ENCODE data around the gene EHMT2. TPM values are rescaled to one million over a fixed set of nuclear protein-coding genes. Genes with fewer than 3 reads are reported as not detected.
"Not testable (repeated sequence)": the region's sequence is repeated elsewhere in the genome, so short reads cannot be mapped to it uniquely, and the experiment has no call there.

EHMT2 gene
- total RNA-seq, 2 donors from 2014 or later, result 113 to 121 TPM

- Histone ChIP-seq H3K9ac (ENCODE audit: extremely low read depth, low read length, poor library complexity, severe bottlenecking) (no peak overlapping the region), H3K9me3 (ENCODE audit: control insufficient read depth, low read length) (no peaks in the 10 kb centered on the region), H3K27me3 (ENCODE audit: control insufficient read depth, insufficient read depth, low read length, poor library complexity, severe bottlenecking) (no peaks in the 10 kb centered on the region), H3K27ac (ENCODE audit: low read depth, low read length) (no peak overlapping the region), H3K36me3 (ENCODE audit: control insufficient read depth, insufficient read depth, low read length) (no peaks in the 10 kb centered on the region), H3K4me3 (ENCODE audit: low read length) (no peak overlapping the region), H3K4me1 (ENCODE audit: control insufficient read depth, insufficient read depth, low read length) (no peaks in the 10 kb centered on the region)
- H3K4me1 Mint-ChIP-seq, result no peaks in the 10 kb centered on the region
- no peak for DNase-seq
- WGBS, 2 experiments (ENCODE audit: insufficient coverage in 1 of 2, insufficient read length in 1 of 2), result 91 to 92% methylated on average over 11 to 19 of the region's 19 CpGs
- peaks cover 23% of the 10 kb centered on the region for H3K27me3 Mint-ChIP-seq (ENCODE audit: insufficient read depth)
- no peak overlapping the region for H3K4me3 Mint-ChIP-seq
- H3K9me3 Mint-ChIP-seq, result peaks cover 19% of the 10 kb centered on the region
- H3K36me3 Mint-ChIP-seq (ENCODE audit: low read depth), result no peaks in the 10 kb centered on the region
- no peak for TF ChIP-seq CTCF (conservative IDR thresholded peaks at IDR 0.05)
- H3K27ac Mint-ChIP-seq, result no peak overlapping the region
Observed at GRCh38 chr6:31933537-31933936, 36.0 kb upstream of the EHMT2 start.

GRCh38 chr6:31932137-31932536 lies 34.6 kb upstream of the EHMT2 start:
- H3K27ac Mint-ChIP-seq; H3K4me3 ChIP-seq (ENCODE audit: low read length); H3K9me3 ChIP-seq (ENCODE audit: control insufficient read depth, low read length); H3K9ac ChIP-seq (ENCODE audit: extremely low read depth, low read length, poor library complexity, severe bottlenecking); H3K27me3 ChIP-seq (ENCODE audit: control insufficient read depth, insufficient read depth, low read length, poor library complexity, severe bottlenecking); H3K36me3 ChIP-seq (ENCODE audit: control insufficient read depth, insufficient read depth, low read length); H3K27ac ChIP-seq (ENCODE audit: low read depth, low read length); H3K36me3 Mint-ChIP-seq (ENCODE audit: low read depth); H3K4me1 ChIP-seq (ENCODE audit: control insufficient read depth, insufficient read depth, low read length); DNase-seq; H3K4me1 Mint-ChIP-seq; H3K4me3 Mint-ChIP-seq: not testable (repeated sequence)
- H3K27me3 Mint-ChIP-seq (ENCODE audit: insufficient read depth), result peaks cover 29% of the 10 kb centered on the region
- 80 to 96% methylated on average over 1 to 22 of the region's 32 CpGs for WGBS, 2 experiments (ENCODE audit: insufficient coverage in 1 of 2, insufficient read length in 1 of 2)
- peaks cover 19% of the 10 kb centered on the region for H3K9me3 Mint-ChIP-seq

- no peak for DNase-seq
- Histone ChIP-seq H3K27ac (ENCODE audit: low read depth, low read length) (no peak overlapping the region), H3K36me3 (ENCODE audit: control insufficient read depth, insufficient read depth, low read length) (no peaks in the 10 kb centered on the region), H3K9me3 (ENCODE audit: control insufficient read depth, low read length) (no peaks in the 10 kb centered on the region), H3K27me3 (ENCODE audit: control insufficient read depth, insufficient read depth, low read length, poor library complexity, severe bottlenecking) (peaks cover 9% of the 10 kb centered on the region), H3K4me3 (ENCODE audit: low read length) (no peak overlapping the region), H3K9ac (ENCODE audit: extremely low read depth, low read length, poor library complexity, severe bottlenecking) (no peak overlapping the region), H3K4me1 (ENCODE audit: control insufficient read depth, insufficient read depth, low read length) (no peaks in the 10 kb centered on the region)
- WGBS, 2 experiments (ENCODE audit: insufficient coverage in 1 of 2, insufficient read length in 1 of 2), result 100% methylated on average over 1 of the region's 1 CpG; no CpG with 5 or more reads in 1 of the 2 experiments
- no peak overlapping the region for H3K27ac Mint-ChIP-seq
- no peaks in the 10 kb centered on the region for H3K36me3 Mint-ChIP-seq (ENCODE audit: low read depth)
- TF ChIP-seq CTCF (conservative IDR thresholded peaks at IDR 0.05), result no peak
- H3K9me3 Mint-ChIP-seq, result peaks cover 19% of the 10 kb centered on the region
- no peaks in the 10 kb centered on the region for H3K4me1 Mint-ChIP-seq
- H3K4me3 Mint-ChIP-seq, result no peak overlapping the region
- H3K27me3 Mint-ChIP-seq (ENCODE audit: insufficient read depth), result peaks cover 29% of the 10 kb centered on the region
Observed at GRCh38 chr6:31930962-31931361, 33.5 kb upstream of the EHMT2 start.

- Histone ChIP-seq H3K27me3 (ENCODE audit: control insufficient read depth, insufficient read depth, low read length, poor library complexity, severe bottlenecking) (peaks cover 9% of the 10 kb centered on the region), H3K4me1 (ENCODE audit: control insufficient read depth, insufficient read depth, low read length) (no peaks in the 10 kb centered on the region), H3K9ac (ENCODE audit: extremely low read depth, low read length, poor library complexity, severe bottlenecking) (no peak overlapping the region), H3K9me3 (ENCODE audit: control insufficient read depth, low read length) (no peaks in the 10 kb centered on the region), H3K36me3 (ENCODE audit: control insufficient read depth, insufficient read depth, low read length) (no peaks in the 10 kb centered on the region), H3K27ac (ENCODE audit: low read depth, low read length) (no peak overlapping the region), H3K4me3 (ENCODE audit: low read length) (no peak overlapping the region)
- peaks cover 16% of the 10 kb centered on the region for H3K9me3 Mint-ChIP-seq
- no peaks in the 10 kb centered on the region for H3K4me1 Mint-ChIP-seq
- no peak for TF ChIP-seq CTCF (conservative IDR thresholded peaks at IDR 0.05)
- H3K27ac Mint-ChIP-seq, result no peak overlapping the region
- no peaks in the 10 kb centered on the region for H3K36me3 Mint-ChIP-seq (ENCODE audit: low read depth)
- DNase-seq, result no peak
- H3K4me3 Mint-ChIP-seq, result no peak overlapping the region
- WGBS, 2 experiments (ENCODE audit: insufficient coverage in 1 of 2, insufficient read length in 1 of 2), result 89 to 100% methylated on average over 1 to 9 of the region's 9 CpGs
- peaks cover 23% of the 10 kb centered on the region for H3K27me3 Mint-ChIP-seq (ENCODE audit: insufficient read depth)
Observed at GRCh38 chr6:31928672-31928939, 31.1 kb upstream of the EHMT2 start.

All from endodermal cell (in vitro differentiated cells).